Fibroblast of skin of right biceps (primary cell): ENCODE results near the gene ATXN1.
A peak's percentile ranks its signal among the peaks of the same experiment; 100 is the strongest.
"Not testable (repeated sequence)": the region's sequence is repeated elsewhere in the genome, so short reads cannot be mapped to it uniquely, and the experiment has no call there.

ENCODE experiments used
- DNase-seq: peaks from one replicate; pipeline ENCODE4 v3.0.0-alpha.2; 2013

ATXN1 gene

DNA sequence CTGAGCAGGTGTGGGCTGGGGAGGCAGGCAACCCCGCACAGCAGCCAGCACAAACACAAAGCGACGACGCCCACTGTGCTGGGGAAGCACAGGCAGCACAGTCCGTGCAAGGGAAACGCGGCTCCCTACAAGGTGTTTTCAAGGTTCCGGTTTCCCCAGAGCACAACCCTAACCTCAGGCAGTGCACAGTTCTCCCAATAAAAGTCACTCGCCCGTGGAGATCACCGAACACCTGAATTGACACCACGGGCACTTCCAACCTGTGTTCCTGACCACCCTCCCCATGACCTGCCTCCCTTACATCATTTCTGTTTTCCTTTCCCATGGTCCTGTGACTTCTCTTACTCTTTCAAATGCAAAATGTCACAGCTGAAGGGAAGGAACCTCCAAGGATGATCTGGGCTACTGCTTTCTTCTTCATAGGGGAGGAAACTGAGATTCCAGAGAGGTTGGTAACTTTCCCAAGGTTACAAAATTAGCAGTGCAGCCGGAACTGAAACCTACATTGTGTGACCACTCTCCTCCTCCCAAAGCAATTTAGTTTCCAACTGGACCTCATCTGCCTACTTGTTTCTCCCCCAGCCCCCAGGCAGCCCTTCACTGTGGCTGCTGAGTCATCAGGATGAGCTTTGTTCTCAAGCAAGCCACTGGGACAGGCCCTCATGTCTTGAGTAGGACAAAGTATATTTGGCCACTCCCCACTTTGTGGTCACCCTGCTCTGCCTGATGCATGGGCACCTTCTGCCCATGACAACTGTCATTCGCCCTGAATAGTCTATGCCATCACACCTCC lies 125.3 kb downstream of the ATXN1 start:
- DNase-seq: peak; percentile 88

DNA sequence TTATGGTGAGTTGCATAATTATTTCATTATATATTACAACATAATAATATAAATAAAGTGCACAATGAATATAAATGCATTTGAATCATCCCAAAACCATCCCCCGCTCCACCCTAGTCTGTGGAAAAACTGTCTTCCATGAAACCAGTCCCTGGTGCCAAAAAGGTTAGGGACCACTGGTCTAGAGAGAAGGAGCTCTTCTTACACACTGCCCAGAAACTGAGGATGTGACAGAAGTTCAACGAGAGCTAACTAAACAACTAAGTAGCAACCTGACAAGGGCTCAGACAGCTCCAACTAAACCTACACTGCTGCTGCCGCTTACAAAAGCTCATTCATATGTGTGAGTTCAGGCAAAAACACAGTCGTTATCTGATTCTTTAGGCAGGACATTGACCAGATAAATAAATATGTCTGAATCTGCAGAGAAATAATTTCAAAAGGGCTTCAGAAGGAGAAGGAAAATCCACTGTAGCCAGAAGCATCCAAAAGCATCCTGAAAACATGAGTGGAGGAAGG lies 125.9 kb downstream of the ATXN1 start:
- no peak for DNase-seq

DNA sequence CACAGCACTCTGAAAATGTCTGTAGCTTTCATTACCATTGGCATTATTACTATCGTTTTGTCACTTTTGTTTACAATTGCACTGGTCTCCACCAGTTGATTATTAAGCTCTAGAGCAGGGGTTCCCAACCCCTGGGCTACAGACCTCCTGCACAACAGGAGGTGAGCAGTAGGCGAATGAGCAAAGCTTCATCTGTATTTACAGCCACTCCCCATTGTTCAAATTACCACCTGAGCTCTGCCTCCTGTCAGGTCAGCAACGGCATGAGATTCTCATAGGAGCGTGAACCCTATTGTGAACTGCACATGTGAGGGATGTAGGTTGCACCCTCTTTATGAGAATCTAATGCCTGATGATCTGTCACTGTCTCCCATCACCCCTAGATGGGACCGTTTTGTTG lies 126.4 kb downstream of the ATXN1 start:
- DNase-seq: no peak

DNA sequence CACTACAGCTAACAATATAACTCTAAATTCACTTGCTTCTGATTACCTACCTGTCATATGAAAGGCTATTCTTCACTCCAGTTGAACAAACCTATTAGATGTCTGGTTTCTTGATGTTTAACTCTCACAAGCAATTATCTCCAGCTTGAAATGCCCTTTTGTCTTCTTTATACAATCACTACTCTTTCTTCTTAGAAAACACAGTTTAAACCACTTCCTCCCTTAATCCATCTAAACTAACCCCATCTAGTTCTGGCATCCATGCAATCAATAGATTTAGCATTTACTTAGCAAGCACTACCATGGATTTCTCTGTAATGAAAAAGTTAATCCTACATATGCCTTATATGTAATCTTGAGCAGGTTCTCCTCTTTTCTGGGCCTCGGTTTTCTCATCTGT lies 127.3 kb downstream of the ATXN1 start:
- DNase-seq: no peak

DNA sequence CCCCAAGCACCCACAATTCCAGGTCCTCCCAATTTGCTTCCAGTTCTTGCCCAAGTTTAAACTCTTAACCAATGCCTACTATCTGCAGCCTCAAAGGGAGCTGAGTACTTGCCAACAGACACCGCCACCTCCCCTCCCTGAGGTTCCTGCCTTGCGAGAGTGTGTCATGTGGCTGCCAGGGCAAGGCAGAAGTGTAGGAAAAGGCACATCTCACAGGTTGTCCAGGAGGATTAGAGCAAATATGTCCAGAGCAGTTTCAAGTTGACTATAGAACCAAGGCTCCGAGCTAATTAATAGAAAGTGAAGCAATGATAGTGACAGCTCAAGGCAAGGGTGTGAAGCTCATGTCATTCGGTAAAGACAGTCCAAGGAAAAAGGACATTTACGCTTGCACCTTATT lies 127.8 kb downstream of the ATXN1 start:
- DNase-seq: no peak

DNA sequence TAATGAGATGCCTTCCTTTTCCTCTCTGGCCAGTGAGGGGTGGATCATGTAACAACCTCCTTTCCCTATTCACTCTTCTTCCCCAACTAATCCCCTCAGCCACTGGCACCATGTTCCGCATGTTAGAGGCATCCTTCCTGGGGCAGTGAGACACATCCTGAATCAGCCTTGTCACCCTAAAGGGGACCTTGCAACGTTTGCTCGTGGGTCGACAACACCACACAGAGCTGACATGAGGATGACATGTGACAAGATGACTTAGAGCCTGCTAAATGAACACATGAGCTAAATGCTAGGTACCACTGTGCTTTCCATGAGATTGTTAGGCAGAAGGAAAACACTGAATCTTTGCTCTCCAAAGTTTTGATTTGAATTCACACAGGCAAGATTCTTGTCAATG lies 129.2 kb downstream of the ATXN1 start:
- DNase-seq: no peak

DNA sequence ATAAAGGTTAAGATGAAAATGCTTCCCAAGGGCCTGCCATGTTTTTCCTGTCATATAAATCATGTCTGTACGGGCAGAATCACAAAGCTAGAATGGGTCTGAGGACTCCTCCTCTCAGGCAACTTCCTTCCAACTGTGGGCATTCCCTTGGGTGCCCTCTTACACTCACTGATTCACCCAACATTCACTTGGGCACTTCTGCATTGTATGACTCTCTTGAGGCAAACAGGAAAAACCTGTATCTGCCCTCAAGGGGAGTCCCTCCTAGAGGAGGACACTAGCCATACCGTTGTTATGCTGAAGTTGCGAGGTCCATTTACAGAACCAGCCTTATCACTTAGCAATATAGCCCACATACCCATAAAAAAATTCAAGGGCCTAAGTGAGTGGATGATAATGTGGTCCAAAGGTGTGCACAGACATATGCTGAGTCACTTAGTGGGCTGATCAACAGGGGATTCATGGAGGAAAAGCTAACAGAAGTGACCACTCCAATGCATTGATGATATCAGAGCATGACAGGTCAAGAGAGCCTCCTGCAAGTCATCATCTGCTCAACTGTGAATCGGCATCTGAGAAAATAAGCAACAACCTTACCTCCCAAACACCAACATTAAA lies 131.1 kb downstream of the ATXN1 start:
- no peak for DNase-seq

DNA sequence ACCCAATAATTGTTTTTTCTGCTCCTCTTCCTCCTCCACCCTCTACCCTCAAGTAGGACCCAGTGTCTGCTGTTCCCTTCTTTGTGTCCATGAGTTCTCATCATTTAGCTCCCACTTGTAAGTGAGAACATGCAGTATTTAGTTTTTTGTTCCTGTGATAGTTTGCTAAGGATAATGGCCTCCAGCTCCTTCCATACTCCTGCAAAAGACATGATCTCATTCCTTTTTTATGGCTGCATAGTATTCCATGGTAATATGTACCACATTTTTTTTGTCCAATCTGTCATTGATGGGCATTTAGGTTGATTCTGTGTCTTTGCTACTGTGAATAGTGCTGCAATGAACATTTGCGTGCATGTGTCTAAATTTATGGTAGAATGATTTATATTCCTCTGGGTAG lies 132.7 kb downstream of the ATXN1 start:
- not testable (repeated sequence) for DNase-seq

DNA sequence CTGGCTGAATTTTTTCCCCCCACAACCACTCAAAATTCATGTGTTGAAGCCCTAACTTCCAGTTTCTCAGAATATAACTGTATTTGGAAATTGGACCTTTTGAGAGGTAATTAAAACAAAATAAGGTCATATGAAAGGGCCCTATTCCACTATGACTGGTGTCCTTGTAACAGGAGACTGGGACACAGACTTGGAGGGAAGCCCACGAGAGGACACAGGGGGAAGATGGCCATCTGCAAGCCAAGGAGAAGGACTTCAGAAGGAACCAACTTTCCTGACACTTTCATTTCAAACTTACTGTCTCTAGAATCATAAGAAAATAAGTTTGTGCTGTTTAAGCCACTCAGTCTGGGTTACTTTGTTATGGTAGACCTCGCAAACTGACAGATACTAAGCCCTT lies 134.6 kb downstream of the ATXN1 start:
- DNase-seq: no peak

DNA sequence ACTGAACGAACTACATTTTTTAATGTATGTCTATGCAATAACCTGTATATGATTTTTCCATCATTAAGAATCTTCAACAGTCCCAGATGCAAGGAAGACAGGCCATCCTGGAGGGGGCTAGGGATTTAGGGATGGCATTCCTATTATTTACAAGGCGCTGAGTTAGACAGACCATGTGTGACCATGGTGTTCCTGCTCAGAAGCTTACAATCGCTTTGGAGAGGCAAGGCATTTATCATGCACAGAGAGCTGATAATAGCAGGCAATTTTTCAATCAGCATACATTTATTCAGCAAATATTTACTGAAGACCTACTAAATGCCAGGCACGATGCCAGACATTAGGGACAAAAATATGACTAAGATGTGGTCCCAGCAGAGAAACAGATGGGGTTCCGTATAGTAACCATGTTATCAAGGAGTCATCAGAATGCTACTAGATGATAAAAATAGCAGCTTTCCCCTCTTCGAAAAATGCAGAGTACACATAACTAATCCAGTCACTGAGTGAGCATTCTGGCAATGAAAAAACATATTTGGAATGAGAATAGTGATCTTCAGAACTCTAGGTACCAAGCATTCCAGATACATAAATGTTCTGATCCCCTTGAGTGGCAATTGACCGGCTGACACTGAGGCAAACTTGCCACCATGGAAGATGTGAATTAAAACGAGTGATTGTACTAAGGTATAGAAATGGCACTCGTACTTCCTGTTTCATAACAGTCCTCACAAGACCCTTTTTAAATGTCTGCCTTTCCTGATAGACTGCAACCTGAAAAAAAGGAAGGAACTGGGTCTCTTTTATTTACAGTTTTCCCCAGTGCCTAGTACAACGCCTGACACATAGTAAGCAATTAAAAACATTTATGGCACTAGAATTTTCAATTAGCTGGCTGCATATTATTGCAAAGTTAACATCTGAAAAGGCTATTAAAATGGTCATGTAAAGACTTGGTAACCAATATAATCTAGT lies 135.7 kb downstream of the ATXN1 start:
- DNase-seq: peak; percentile 84

DNA sequence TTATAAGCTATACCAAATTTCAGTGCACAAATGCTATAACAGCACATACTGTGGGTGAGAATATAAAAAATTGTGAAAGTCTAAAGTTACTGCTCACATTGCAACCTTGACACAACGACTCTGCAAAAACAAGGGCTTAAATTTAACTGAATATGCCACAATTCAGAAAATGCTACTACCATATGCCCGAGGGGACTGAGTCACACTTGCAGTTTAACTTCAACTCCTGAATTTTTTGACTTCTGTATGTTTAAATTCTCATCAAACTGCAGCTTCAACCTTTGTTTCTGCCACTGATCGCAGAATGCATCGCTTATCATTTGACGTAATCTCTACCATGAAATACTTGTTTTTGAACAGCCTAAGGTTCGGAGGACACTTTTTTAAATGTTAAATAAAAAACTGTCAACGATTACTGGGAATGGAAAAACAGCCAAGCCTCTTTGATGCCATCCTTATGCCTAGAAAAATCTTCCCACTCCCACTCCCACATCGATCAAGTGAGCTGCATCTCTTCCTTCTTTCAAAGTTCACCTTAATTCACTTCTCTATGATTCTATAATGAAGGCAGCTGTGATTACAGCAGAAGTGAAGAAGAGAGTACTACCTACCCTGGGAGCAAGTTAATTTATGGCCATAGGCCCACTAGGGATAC lies 136.5 kb downstream of the ATXN1 start:
- DNase-seq: no peak

DNA sequence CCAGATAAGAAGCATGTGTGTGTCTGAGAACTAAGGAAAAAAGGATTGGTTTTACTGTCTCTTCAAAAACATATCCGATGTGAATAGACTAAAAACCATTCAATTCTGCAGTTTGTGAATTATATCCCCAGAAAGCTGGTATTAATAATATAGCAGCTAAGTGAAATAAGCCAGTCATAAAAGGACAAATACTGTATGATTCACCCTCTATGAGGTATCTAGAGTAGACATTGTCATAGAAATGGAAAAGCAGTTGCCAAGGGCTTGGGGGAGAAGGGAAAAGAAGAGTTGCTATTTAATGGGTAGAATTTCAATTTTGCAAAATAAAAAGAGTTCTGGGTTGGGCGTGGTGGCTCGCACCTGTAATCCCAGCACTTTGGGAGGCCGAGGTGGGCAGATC lies 137.5 kb downstream of the ATXN1 start:
- peak; percentile 43 for DNase-seq

DNA sequence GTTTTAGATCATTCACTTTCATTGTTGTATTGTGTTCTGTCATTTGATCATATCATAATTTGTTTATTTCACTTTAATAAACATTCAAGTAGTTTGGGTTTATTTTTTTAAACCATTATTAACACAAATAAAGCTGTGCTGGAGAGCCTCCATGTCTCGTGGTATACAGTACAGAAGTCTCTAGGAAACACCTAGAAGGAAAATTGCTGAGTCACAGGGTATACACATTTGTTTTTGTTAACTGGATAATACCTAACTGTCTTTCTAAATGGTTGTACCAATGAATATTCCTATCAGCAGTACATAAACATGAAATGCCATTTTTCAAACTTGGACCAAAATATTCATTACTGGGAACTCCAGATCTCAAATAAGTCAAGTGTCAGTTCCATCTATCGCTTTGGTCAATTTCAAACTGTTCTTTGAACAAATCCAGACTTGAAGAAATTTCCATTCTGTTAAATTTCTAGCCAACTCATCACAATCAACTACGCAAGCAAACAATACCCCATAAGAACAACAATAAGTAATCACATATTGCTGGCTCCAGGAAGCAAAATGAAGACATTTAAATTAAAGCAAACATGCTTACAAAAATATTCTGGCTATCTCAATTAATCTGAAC lies 138.1 kb downstream of the ATXN1 start:
- DNase-seq: no peak

DNA sequence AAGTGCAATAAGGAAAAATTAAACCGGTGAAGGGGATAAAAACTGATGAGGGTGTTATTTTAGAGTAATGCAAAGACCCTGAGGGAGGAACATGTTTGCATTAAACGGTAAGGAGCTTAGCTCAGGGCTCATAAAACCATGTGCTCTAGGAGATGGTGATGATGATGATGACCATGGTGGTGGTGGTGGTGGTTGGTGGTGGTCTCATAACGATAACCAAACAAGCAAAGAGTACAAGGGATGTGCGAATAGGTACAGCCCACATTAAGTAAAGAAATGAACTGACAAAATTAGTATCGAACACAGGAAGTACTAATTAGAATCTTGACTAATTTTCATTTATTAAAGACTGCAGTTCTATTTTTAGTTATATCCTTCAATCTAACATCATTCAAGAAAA lies 139.1 kb downstream of the ATXN1 start:
- DNase-seq: no peak

DNA sequence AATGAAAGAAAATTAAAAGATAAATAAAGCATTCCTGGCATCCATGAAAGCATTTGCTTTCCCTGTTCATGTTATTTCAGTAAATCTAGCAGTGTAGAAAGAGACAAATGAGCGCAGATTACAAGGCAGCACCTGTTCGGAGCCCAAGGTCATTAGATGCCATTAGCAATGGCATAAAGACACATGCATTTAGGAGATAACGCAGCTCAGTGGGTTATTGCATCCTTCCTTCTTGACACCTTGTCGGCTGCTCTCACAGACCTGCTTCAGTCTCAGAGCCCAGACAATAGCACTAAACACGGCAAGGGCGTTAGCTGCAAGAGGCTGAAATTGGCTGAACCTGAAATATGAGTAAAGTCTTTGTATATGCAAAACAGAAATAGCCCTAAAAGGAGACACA lies 140.3 kb downstream of the ATXN1 start:
- DNase-seq: no peak

DNA sequence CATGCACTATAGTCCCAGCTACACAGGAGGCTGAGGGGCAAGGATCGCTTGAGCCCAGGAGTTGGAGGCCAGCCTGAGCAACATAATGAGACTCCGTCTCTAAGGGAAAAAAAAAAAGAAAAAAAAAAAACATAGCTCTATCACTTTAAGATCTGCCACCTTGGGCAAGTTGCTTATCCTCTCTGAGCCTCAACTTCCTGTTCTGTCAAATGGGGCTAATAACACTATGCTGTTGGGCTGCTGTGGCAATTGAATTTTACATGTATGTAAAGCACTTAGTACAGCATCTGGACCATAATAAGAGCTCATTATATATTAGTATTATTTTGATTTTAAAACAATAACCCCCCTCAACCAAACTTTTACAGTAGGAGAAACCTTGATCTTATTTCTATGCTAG lies 141.5 kb downstream of the ATXN1 start:
- DNase-seq: no peak

DNA sequence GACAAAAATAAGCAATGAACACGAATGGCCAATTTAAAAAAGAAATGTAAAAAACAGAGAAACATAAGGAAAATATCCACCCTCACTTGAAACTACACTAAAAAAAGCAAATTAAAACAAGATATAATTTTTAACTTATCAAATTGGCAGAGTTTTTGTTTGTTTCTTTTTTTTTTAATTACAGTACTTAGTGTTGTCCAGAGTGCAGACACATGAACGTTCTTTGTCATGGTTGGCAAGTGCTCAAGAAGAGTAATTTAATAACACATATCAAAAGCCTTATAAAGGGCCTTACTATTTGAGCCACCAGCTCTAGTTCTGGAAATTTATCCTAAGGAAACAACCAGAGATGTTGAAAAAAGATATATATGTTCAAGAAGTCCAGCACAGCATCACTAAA lies 142.3 kb downstream of the ATXN1 start:
- DNase-seq: no peak

DNA sequence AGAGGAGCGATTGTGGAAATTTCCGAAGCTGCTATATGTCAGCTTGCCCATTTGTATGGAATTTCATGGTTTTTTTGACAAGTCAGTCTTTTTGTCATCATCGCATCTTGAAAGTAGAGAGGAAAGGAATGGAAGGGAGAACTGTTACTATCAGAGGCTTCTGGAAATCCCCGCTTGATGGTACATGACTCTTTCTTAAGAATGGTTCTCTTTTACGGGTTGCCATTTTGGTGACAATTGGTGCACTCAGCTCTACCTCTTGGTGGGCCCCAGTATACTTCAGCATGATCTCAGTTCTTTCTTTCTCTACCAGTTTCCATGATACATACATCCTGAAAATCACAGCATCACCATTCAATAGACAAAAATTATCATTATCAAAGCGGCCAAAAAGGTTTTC lies 146.0 kb downstream of the ATXN1 start:
- not testable (repeated sequence) for DNase-seq

DNA sequence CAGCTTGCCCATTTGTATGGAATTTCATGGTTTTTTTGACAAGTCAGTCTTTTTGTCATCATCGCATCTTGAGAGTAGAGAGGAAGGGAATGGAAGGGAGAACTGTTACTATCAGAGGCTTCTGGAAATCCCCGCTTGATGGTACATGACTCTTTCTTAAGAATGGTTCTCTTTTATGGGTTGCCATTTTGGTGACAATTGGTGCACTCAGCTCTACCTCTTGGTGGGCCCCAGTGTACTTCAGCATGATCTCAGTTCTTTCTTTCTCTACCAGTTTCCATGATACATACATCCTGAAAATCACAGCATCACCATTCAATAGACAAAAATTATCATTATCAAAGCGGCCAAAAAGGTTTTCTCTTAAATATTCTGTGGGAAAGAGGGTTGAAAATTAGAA lies 147.1 kb downstream of the ATXN1 start:
- DNase-seq: not testable (repeated sequence)

DNA sequence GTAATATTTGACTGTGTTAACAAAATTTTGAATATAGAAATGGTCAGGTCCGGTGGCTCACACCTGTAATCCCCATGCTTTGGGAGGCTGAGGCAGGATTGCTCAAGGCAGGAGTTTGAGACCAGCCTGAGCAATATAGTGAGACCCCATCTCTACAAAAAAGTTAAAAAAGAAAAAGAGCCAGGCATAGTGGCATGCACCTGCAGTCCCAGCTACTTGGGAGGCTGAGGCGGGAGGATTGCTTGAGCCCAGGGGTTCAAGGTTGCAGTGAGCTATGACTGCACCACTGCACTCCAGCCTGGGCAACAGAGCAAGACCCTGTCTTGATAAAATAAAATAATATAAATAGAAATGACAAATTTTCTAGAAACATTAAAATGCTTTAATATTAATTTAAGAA lies 147.8 kb downstream of the ATXN1 start:
- not testable (repeated sequence) for DNase-seq

DNA sequence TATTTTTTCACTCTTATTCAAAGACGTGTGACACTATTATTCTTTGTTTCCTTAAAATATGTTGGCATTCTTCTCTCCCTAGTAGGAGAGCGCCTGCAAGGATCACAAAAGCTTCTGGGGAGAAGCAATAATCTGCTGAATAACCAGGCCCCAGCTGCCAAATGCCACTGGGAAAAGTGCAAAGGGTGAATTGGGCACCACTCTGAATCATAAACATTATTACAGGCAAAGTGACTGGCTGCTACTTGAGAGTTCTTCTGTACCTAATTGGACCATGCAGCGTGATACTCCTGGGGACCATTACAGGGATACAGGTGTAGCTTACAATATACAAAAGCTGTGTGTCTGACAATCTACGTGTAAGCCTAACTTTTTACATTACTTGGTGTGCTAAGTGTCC lies 152.8 kb downstream of the ATXN1 start:
- DNase-seq: no peak

DNA sequence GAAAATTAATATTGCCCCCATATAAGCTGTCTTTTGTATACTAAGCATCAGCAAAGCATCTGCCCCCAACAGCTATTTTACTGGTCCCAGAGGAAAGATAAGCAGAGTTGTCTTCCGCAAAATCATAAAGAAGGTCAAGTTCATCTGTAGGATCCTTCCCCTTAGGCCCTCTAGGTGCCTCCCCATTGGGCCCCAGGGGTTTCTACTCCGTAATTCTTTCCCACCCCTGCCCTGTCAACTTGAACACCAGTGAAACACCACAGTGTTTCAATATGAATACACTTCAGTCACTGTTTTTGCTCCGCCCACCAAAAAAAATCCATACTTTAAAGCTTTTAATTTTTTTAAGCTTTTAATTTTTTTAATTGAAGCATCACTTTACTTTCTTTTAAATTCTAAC lies 159.2 kb downstream of the ATXN1 start:
- no peak for DNase-seq
